HEK293 (cell line): Measurements from ENCODE around the gene NDFIP2.

Source experiments
- CTCF ChIA-PET: fragments of 350-600 bp; formaldehyde crosslinking; extraction: SDS; loops from one replicate; lab custom pipeline; 2021; ENCODE audit warnings: antibody characterized with exemption; lab: Yijun Ruan, JAX
- POLR2A ChIA-PET: fragments of 300-600 bp; formaldehyde crosslinking; extraction: SDS; loops from one replicate; lab custom pipeline; 2020; ENCODE audit warnings: antibody characterized with exemption, inconsistent platforms; lab: Yijun Ruan, JAX
- H3K27ac ChIP-seq: fragments of 200-500 bp; sonication (Bioruptor generic); 2 replicates; pipeline ENCODE4 v1.5.1; 2014; ENCODE audit warnings: low read depth, low read length, control low read depth, inconsistent platforms; ENCODE audit errors: extremely low read depth
- H3K36me3 ChIP-seq, 2 experiments: fragments of 200-500 bp in 1 of 2; sonication (Bioruptor generic) in 1 of 2; 1 replicate in 1 of 2; 2 replicates in 1 of 2; pipeline ENCODE4 v1.5.1; 2014 to 2017; ENCODE audit warnings: inconsistent platforms in 2 of 2, low read length in 2 of 2; ENCODE audit not compliant: control insufficient read depth in 2 of 2, insufficient read depth in 1 of 2
- H3K4me1 ChIP-seq: fragments of 200-500 bp; sonication (Bioruptor generic); 2 replicates; pipeline ENCODE4 v1.5.1; 2014; ENCODE audit warnings: mild to moderate bottlenecking, low read length, inconsistent platforms; ENCODE audit not compliant: control insufficient read depth, insufficient read depth
- H3K4me3 ChIP-seq: 2 replicates; pipeline ENCODE4 v1.5.1; 2011; ENCODE audit warnings: low read depth, mild to moderate bottlenecking, control low read depth, low read length, moderate library complexity
- H3K9me3 ChIP-seq: fragments of 200-500 bp; sonication (Bioruptor generic); 2 replicates; pipeline ENCODE4 v1.5.1; 2014; ENCODE audit warnings: low read depth, low read length, inconsistent platforms; ENCODE audit not compliant: control insufficient read depth, insufficient read depth
- AEBP2 ChIP-seq: fragments of 450-650 bp; formaldehyde crosslinking; IDR thresholded peaks from 2 replicates; pipeline ENCODE4 v1.5.1; 2016; ENCODE audit warnings: missing biosample characterization, missing genetic modification characterization, borderline replicate concordance
- KLF10 ChIP-seq: fragments of 450-650 bp; IDR thresholded peaks from 2 replicates; pipeline ENCODE4 v1.5.1; 2018; ENCODE audit warnings: missing biosample characterization, mild to moderate bottlenecking, missing genetic modification characterization
- KLF16 ChIP-seq: fragments of 450-650 bp; formaldehyde crosslinking; IDR thresholded peaks from 2 replicates; pipeline ENCODE4 v1.5.1; 2017; ENCODE audit warnings: missing biosample characterization, missing genetic modification characterization
- KLF17 ChIP-seq: fragments of 450-650 bp; formaldehyde crosslinking; IDR thresholded peaks from 2 replicates; pipeline ENCODE4 v1.5.1; 2016; ENCODE audit warnings: missing biosample characterization, missing genetic modification characterization
- MYNN ChIP-seq: fragments of 450-650 bp; formaldehyde crosslinking; IDR thresholded peaks from 2 replicates; pipeline ENCODE4 v1.5.1; 2016; ENCODE audit warnings: missing biosample characterization, missing genetic modification characterization, borderline replicate concordance
- REST ChIP-seq: fragments of 450-650 bp; formaldehyde crosslinking; IDR thresholded peaks from 2 replicates; pipeline ENCODE4 v1.5.1; 2016; ENCODE audit warnings: missing biosample characterization, missing genetic modification characterization
- TRIM28 ChIP-seq: IDR thresholded peaks from 2 replicates; pipeline ENCODE4 v1.6.1; 2011; ENCODE audit warnings: low read length, control low read depth, borderline replicate concordance
- YY2 ChIP-seq: fragments of 450-650 bp; formaldehyde crosslinking; IDR thresholded peaks from 2 replicates; pipeline ENCODE4 v1.5.1; 2016; ENCODE audit warnings: missing biosample characterization, missing genetic modification characterization
- ZBTB44 ChIP-seq: fragments of 450-650 bp; IDR thresholded peaks from 2 replicates; pipeline ENCODE4 v1.5.1; 2018; ENCODE audit warnings: missing biosample characterization, mild to moderate bottlenecking, missing genetic modification characterization
- ZFHX2 ChIP-seq: fragments of 450-650 bp; formaldehyde crosslinking; conservative IDR thresholded peaks from 2 replicates; pipeline ENCODE4 v1.5.1; 2016; ENCODE audit warnings: missing biosample characterization, missing genetic modification characterization
- ZIC2 ChIP-seq: fragments of 450-650 bp; formaldehyde crosslinking; IDR thresholded peaks from 2 replicates; pipeline ENCODE4 v1.5.1; 2016; ENCODE audit warnings: missing biosample characterization, missing genetic modification characterization
- ZNF214 ChIP-seq: fragments of 450-650 bp; formaldehyde crosslinking; IDR thresholded peaks from 2 replicates; pipeline ENCODE4 v1.5.1; 2017; ENCODE audit warnings: missing biosample characterization, mild to moderate bottlenecking, missing genetic modification characterization, borderline replicate concordance
- ZNF223 ChIP-seq: fragments of 450-650 bp; formaldehyde crosslinking; IDR thresholded peaks from 2 replicates; pipeline ENCODE4 v1.5.1; 2016; ENCODE audit warnings: missing biosample characterization, missing genetic modification characterization
- ZNF266 ChIP-seq: fragments of 450-650 bp; formaldehyde crosslinking; IDR thresholded peaks from 2 replicates; pipeline ENCODE4 v1.5.1; 2016; ENCODE audit warnings: missing biosample characterization, missing genetic modification characterization, low read depth
- ZNF341 ChIP-seq: fragments of 450-650 bp; formaldehyde crosslinking; IDR thresholded peaks from 2 replicates; pipeline ENCODE4; 2016; ENCODE audit warnings: low read depth, missing biosample characterization, missing genetic modification characterization
- ZNF404 ChIP-seq: fragments of 450-650 bp; formaldehyde crosslinking; IDR thresholded peaks from 2 replicates; pipeline ENCODE4 v1.5.1; 2017; ENCODE audit warnings: missing biosample characterization, missing genetic modification characterization
- ZNF623 ChIP-seq: fragments of 450-650 bp; formaldehyde crosslinking; IDR thresholded peaks from 2 replicates; pipeline ENCODE4 v1.5.1; 2016; ENCODE audit warnings: missing biosample characterization, missing genetic modification characterization
- ZXDB ChIP-seq: fragments of 450-650 bp; formaldehyde crosslinking; IDR thresholded peaks from 2 replicates; pipeline ENCODE4 v1.5.1; 2016; ENCODE audit warnings: missing biosample characterization, missing genetic modification characterization
- TF ChIP-seq, protein P1 (sequence below): fragments of 450-650 bp; formaldehyde crosslinking; IDR thresholded peaks from 2 replicates; pipeline ENCODE4 v1.5.1; 2016; ENCODE audit warnings: missing biosample characterization, missing genetic modification characterization
- TF ChIP-seq, protein P2 (sequence below): fragments of 450-650 bp; formaldehyde crosslinking; conservative IDR thresholded peaks from 2 replicates; pipeline ENCODE4 v1.5.1; 2016; ENCODE audit warnings: low read depth, missing biosample characterization, missing genetic modification characterization

NDFIP2 gene

GRCh38 chr13:79451500-79451962, 29.4 kb upstream of the NDFIP2 start (continued):
- TF ChIP-seq TRIM28 = 0 out of 2 replicates have a peak, but pooled peaks have one; percentile 51
- no peak for TF ChIP-seq KLF17 (tag by site-specific recombination)
- TF ChIP-seq ZFHX2 (tag by site-specific recombination) = peak; percentile 66
- TF ChIP-seq, protein P1, sequence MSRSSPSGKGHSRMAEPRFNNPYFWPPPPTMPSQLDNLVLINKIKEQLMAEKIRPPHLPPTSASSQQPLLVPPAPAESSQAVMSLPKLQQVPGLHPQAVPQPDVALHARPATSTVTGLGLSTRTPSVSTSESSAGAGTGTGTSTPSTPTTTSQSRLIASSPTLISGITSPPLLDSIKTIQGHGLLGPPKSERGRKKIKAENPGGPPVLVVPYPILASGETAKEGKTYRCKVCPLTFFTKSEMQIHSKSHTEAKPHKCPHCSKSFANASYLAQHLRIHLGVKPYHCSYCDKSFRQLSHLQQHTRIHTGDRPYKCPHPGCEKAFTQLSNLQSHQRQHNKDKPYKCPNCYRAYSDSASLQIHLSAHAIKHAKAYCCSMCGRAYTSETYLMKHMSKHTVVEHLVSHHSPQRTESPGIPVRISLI = no peak
- TF ChIP-seq ZNF404 (tag by site-specific recombination) = no peak
- no peak for TF ChIP-seq ZNF223 (tag by site-specific recombination)
- TF ChIP-seq ZNF266 (tag by site-specific recombination) = no peak
- TF ChIP-seq, protein P2, sequence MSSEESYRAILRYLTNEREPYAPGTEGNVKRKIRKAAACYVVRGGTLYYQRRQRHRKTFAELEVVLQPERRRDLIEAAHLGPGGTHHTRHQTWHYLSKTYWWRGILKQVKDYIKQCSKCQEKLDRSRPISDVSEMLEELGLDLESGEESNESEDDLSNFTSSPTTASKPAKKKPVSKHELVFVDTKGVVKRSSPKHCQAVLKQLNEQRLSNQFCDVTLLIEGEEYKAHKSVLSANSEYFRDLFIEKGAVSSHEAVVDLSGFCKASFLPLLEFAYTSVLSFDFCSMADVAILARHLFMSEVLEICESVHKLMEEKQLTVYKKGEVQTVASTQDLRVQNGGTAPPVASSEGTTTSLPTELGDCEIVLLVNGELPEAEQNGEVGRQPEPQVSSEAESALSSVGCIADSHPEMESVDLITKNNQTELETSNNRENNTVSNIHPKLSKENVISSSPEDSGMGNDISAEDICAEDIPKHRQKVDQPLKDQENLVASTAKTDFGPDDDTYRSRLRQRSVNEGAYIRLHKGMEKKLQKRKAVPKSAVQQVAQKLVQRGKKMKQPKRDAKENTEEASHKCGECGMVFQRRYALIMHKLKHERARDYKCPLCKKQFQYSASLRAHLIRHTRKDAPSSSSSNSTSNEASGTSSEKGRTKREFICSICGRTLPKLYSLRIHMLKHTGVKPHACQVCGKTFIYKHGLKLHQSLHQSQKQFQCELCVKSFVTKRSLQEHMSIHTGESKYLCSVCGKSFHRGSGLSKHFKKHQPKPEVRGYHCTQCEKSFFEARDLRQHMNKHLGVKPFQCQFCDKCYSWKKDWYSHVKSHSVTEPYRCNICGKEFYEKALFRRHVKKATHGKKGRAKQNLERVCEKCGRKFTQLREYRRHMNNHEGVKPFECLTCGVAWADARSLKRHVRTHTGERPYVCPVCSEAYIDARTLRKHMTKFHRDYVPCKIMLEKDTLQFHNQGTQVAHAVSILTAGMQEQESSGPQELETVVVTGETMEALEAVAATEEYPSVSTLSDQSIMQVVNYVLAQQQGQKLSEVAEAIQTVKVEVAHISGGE (tag by site-specific recombination) = no peak
- no peak for TF ChIP-seq MYNN (tag by site-specific recombination)
- TF ChIP-seq KLF16 (tag by site-specific recombination) = no peak
- no peak for TF ChIP-seq KLF10
- TF ChIP-seq YY2 (tag by site-specific recombination) = no peak
- TF ChIP-seq ZNF623 = no peak
- TF ChIP-seq REST (tag by site-specific recombination) = no peak
- no peak for TF ChIP-seq ZIC2 (tag by site-specific recombination)
- no peak for TF ChIP-seq ZNF341 (tag by site-specific recombination)

DNA sequence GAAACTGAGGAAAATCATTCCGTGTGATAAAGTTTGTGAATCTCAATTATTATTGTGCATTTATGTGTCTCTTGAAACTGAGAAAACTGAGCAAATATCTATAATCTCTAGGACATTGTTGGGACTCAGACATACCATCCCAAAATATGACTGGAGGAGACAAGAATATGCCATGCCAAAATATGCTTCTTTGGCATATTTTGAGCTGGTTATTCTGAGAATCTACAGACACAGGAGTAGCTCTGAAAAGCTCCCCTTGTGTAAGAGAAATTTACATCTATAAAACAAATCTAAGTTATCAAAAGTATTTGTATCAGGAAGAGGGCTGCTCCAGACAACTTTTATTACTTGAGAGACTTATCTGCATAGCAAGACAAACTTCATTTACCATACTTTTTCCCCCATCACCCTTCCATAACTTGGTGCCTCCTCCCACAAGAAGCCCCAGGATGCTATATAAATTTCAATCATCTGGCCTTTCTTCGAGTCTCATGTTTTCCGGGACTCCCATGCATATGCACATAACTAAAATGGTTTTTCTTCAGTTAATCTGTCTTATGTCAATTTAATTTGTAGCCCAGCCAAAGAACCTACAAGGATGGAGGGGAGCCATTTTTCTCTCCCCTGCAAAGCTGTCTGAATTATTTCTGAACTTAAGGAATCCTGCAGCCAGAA, 28.6 kb upstream of the NDFIP2 start:
- CTCF ChIA-PET = interaction anchor here (0.6 kb wide), 1 partner anchor 29 kb away, joined by 3 read pairs; no protein-coding TSS in a partner anchor
- POLR2A ChIA-PET = interaction anchor here (0.9 kb wide), 1 partner anchor 29 kb away, joined by 3 read pairs; the partner anchor contains the start of gene NDFIP2
- H3K27ac ChIP-seq = no peak overlapping the region
- TF ChIP-seq ZBTB44 (tag by site-specific recombination) = no peak
- TF ChIP-seq AEBP2 (tag by site-specific recombination) = no peak
- TF ChIP-seq ZNF341 (tag by site-specific recombination) = no peak
- TF ChIP-seq ZNF214 (tag by site-specific recombination) = no peak
- no peak for TF ChIP-seq ZXDB

More for the DNA sequence above, 28.6 kb upstream of the NDFIP2 start:
- Histone ChIP-seq H3K36me3 (no peaks in the 10 kb centered on the region), H3K9me3 (no peaks in the 10 kb centered on the region), H3K4me3 (no peak overlapping the region), H3K4me1 (no peaks in the 10 kb centered on the region)
